Hepatocyte (in vitro differentiated cells): ENCODE data around the gene ATP13A3. TPM values are rescaled to one million over a fixed set of nuclear protein-coding genes. Genes with fewer than 3 reads are reported as not detected.
"Not testable (repeated sequence)": the region's sequence is repeated elsewhere in the genome, so short reads cannot be mapped to it uniquely, and the experiment has no call there.

Experiments
- DNase-seq: peaks from one replicate; pipeline ENCODE4 v3.0.0-alpha.2; 2016; ENCODE audit warnings: low spot score
- H2AFZ ChIP-seq: fragments of 200-600 bp; sonication (generic); 2 replicates; pipeline ENCODE4 v1.6.0; 2016; ENCODE audit warnings: antibody characterized with exemption, mild to moderate bottlenecking
- H3K27ac ChIP-seq: fragments of 200-600 bp; sonication (generic); 2 replicates; pipeline ENCODE4 v1.5.1; 2016; ENCODE audit warnings: mild to moderate bottlenecking
- H3K27me3 ChIP-seq: fragments of 200-600 bp; sonication (generic); 2 replicates; pipeline ENCODE4 v1.6.1; 2016
- H3K36me3 ChIP-seq: fragments of 200-600 bp; sonication (generic); replicated peaks from 2 replicates; pipeline ENCODE4 v1.5.1; 2016; ENCODE audit warnings: low read depth; ENCODE audit not compliant: insufficient read depth
- H3K4me1 ChIP-seq: fragments of 200-600 bp; sonication (generic); 2 replicates; pipeline ENCODE4 v1.5.1; 2016; ENCODE audit warnings: mild to moderate bottlenecking, moderate library complexity; ENCODE audit not compliant: insufficient read depth
- H3K4me2 ChIP-seq: fragments of 200-600 bp; sonication (generic); 2 replicates; pipeline ENCODE4 v1.6.0; 2016
- H3K4me3 ChIP-seq: fragments of 200-600 bp; sonication (generic); 2 replicates; pipeline ENCODE4 v1.5.1; 2016; ENCODE audit warnings: mild to moderate bottlenecking
- H3K79me2 ChIP-seq: fragments of 200-600 bp; sonication (generic); 2 replicates; pipeline ENCODE4 v1.6.0; 2017; ENCODE audit warnings: mild to moderate bottlenecking
- H3K9me2 ChIP-seq: fragments of 200-600 bp; sonication (generic); replicated peaks from 2 replicates; pipeline ENCODE4 v1.6.0; 2017; ENCODE audit warnings: mild to moderate bottlenecking; ENCODE audit not compliant: insufficient read depth
- H3K9me3 ChIP-seq: fragments of 200-600 bp; sonication (generic); 2 replicates; pipeline ENCODE4 v1.5.1; 2016; ENCODE audit warnings: low read depth, mild to moderate bottlenecking
- H4K20me1 ChIP-seq: fragments of 200-600 bp; sonication (generic); 2 replicates; pipeline ENCODE4 v1.6.0; 2016; ENCODE audit warnings: mild to moderate bottlenecking; ENCODE audit not compliant: insufficient read depth, poor library complexity, severe bottlenecking
- EZH2 ChIP-seq: fragments of 200-600 bp; sonication (generic); IDR thresholded peaks from 2 replicates; pipeline ENCODE4 v1.6.1; 2016; ENCODE audit warnings: antibody characterized with exemption, mild to moderate bottlenecking, borderline replicate concordance
- EZH2phosphoT487 ChIP-seq: fragments of 200-600 bp; sonication (generic); IDR thresholded peaks from one replicate; pipeline ENCODE4 v1.6.1; 2018; ENCODE audit warnings: antibody characterized with exemption, mild to moderate bottlenecking, low read depth, moderate library complexity; ENCODE audit not compliant: unreplicated experiment, severe bottlenecking
- WGBS: methylation state at CpG from one replicate; pipeline ENCODE4 v1.1.6; 2016; ENCODE audit warnings: low lambda C conversion rate; ENCODE audit errors: missing lambda C conversion rate; 5-methylcytosine and 5-hydroxymethylcytosine counted together
- polyA plus RNA-seq: library from polyadenylated mRNA; unstranded; fragments of >200 nt; fragmentation: Nextera tagmentation; extraction: Ambion mirVana; gene quantifications from 2 replicates; pipeline ENCODE4 v1.2.1, GENCODE V29; 2016
- total RNA-seq: library from RNA; depleted of rRNA; stranded (reverse); fragments of >200 nt; gene quantifications from 2 replicates; pipeline ENCODE4 v1.2.3, GENCODE V29; 2014
- TF ChIP-seq, protein P1 (sequence below): fragments of 200-600 bp; sonication (generic); IDR thresholded peaks from 2 replicates; pipeline ENCODE4 v1.5.1; 2016; ENCODE audit warnings: antibody characterized with exemption, mild to moderate bottlenecking; ENCODE audit not compliant: poor library complexity

The ATP13A3 gene
- total and polyA plus RNA-seq, 2 experiments from 2014 or later, result 18.3 to 131 TPM

DNA sequence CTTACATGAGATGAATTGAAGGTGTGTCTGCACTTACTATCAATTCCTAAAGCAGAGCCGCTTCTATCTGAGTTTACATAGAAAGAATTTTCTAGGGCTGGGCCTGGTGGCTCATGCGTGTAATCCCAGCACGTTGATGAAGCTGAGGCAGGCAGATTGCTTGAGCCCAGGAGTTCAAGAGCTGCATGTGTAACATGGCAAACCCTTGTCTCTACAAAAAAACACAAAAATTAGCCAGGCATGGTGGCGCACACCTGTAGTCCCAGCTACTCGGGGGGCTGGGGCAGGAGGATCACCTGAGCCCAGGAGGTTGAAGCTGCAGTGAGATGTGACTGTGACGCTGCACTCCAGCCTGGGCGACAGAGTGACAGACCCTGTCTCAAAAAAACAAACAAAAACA, 18.1 kb upstream of the ATP13A3 start:
- WGBS, result 91% methylated on average over 7 of the region's 7 CpGs
- no peaks in the 10 kb centered on the region for H3K36me3 ChIP-seq
- no peaks in the 10 kb centered on the region for H3K9me3 ChIP-seq
- TF ChIP-seq, protein P1, sequence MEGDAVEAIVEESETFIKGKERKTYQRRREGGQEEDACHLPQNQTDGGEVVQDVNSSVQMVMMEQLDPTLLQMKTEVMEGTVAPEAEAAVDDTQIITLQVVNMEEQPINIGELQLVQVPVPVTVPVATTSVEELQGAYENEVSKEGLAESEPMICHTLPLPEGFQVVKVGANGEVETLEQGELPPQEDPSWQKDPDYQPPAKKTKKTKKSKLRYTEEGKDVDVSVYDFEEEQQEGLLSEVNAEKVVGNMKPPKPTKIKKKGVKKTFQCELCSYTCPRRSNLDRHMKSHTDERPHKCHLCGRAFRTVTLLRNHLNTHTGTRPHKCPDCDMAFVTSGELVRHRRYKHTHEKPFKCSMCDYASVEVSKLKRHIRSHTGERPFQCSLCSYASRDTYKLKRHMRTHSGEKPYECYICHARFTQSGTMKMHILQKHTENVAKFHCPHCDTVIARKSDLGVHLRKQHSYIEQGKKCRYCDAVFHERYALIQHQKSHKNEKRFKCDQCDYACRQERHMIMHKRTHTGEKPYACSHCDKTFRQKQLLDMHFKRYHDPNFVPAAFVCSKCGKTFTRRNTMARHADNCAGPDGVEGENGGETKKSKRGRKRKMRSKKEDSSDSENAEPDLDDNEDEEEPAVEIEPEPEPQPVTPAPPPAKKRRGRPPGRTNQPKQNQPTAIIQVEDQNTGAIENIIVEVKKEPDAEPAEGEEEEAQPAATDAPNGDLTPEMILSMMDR, result no peak
- TF ChIP-seq EZH2, result no peak
- TF ChIP-seq EZH2phosphoT487, result no peak
- no peaks in the 10 kb centered on the region for H3K4me1 ChIP-seq
- H3K27me3 ChIP-seq, result no peaks in the 10 kb centered on the region
- H3K4me3 ChIP-seq, result no peak overlapping the region
- DNase-seq, result no peak
- no peaks in the 10 kb centered on the region for H4K20me1 ChIP-seq
- no peak overlapping the region for H2AFZ ChIP-seq
- no peak overlapping the region for H3K27ac ChIP-seq
- H3K9me2 ChIP-seq, result no peaks in the 10 kb centered on the region
- no peaks in the 10 kb centered on the region for H3K79me2 ChIP-seq
- H3K4me2 ChIP-seq, result no peak overlapping the region

DNA sequence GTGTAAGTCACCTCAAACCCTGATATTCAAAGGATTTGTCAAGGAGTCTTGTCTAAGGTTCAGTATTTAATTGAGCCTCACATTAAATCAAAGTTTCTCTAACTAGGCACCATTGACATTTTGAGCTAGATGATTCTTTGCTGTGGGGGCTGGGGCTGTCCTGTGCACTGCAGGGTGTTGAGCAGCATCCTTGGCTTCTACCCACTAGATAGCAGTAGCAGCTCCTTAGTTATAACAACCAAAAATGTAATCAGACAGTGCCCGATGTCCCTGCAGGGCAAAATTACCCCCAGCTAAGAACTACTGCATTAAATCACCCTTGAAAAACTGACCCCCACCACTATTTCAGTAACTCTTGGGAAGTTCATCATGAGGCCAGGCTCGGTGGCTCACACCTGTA, 17.3 kb upstream of the ATP13A3 start:
- H3K9me3 ChIP-seq, result no peaks in the 10 kb centered on the region
- no peaks in the 10 kb centered on the region for H3K79me2 ChIP-seq
- 98% methylated on average over 2 of the region's 2 CpGs for WGBS
- no peak overlapping the region for H3K27ac ChIP-seq
- no peak for DNase-seq
- H3K9me2 ChIP-seq, result no peaks in the 10 kb centered on the region
- H4K20me1 ChIP-seq, result no peaks in the 10 kb centered on the region
- no peak overlapping the region for H3K4me3 ChIP-seq
- no peaks in the 10 kb centered on the region for H3K36me3 ChIP-seq
- no peak for TF ChIP-seq EZH2
- no peak for TF ChIP-seq EZH2phosphoT487
- TF ChIP-seq, protein P1, result no peak
- H3K27me3 ChIP-seq, result no peaks in the 10 kb centered on the region
- no peak overlapping the region for H3K4me2 ChIP-seq
- no peaks in the 10 kb centered on the region for H3K4me1 ChIP-seq
- no peak overlapping the region for H2AFZ ChIP-seq

DNA sequence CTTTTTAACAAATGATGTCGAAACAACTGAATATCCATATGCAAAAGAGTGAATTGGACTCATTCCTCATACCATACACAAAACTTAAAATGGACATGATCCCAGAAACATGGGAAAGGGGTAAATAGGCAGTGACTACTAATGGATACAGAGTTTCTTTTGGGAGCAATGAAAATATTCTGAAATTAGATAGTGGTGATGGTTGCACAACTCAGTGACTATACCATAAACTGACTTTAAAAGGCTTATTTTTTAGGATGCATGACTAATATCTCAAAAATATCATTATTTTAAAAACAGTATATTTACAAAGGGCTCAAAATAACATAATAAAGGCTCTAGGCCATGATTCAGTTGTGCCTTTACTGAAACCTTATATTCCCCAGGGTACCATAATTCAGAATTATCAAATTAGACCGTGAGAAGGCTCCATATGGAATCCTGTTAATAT, 16.3 kb upstream of the ATP13A3 start:
- no peak for TF ChIP-seq EZH2
- no peak for TF ChIP-seq EZH2phosphoT487
- TF ChIP-seq, protein P1, result no peak
- Histone ChIP-seq H4K20me1 (no peaks in the 10 kb centered on the region), H3K4me1 (peaks cover 5% of the 10 kb centered on the region), H2AFZ (no peak overlapping the region), H3K36me3 (no peaks in the 10 kb centered on the region), H3K9me2 (no peaks in the 10 kb centered on the region), H3K79me2 (no peaks in the 10 kb centered on the region), H3K27ac (no peak overlapping the region), H3K27me3 (no peaks in the 10 kb centered on the region), H3K4me2 (no peak overlapping the region), H3K4me3 (no peak overlapping the region), H3K9me3 (no peaks in the 10 kb centered on the region)
- 91% methylated on average over 2 of the region's 2 CpGs for WGBS
- no peak for DNase-seq

DNA sequence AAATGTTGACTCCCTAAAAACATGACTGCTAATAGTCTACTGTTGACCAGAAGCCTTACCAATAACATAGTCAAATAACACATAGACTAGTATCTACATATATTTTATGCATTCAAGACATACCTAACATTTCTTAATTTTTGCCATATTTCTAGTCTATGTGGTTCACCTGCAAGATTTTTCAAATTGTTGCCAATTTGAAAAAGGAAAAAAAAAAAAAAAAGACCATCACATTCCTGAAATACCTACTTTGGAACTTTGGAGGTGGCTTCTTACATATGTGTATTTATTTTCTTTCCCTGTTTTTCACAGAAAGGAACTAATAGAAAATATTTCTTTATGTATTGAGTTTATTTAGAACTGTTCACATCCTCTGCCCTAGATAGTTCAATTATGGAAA, 13.4 kb upstream of the ATP13A3 start:
- Histone ChIP-seq H3K4me1 (peaks cover 26% of the 10 kb centered on the region), H3K9me2 (no peaks in the 10 kb centered on the region), H3K9me3 (no peaks in the 10 kb centered on the region), H3K4me3 (no peak overlapping the region), H4K20me1 (no peaks in the 10 kb centered on the region), H3K4me2 (no peak overlapping the region), H3K36me3 (no peaks in the 10 kb centered on the region), H3K27ac (no peak overlapping the region), H3K27me3 (no peaks in the 10 kb centered on the region), H2AFZ (no peak overlapping the region), H3K79me2 (no peaks in the 10 kb centered on the region)
- no peak for DNase-seq
- TF ChIP-seq, protein P1, result no peak
- TF ChIP-seq EZH2 (no peak), EZH2phosphoT487 (no peak)

DNA sequence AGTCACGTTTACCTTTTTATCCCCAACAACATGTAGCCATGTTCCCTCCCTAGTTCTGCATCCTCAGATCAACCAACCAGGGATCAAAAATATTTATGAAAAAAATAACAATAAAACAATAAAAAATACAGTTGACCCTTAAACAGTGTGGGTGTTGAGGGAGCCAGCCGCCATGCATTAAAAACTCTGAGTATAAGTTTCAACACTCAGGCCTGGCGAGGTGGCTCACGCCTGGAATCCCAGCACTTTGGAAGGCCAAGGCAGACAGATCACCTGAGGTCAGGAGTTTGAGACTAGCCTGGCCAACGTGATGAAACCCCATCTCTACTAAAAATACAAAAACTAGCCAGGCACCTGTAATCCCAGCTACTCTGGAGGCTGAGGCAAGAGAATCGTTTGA, 12.7 kb upstream of the ATP13A3 start:
- H3K9me3 ChIP-seq, H4K20me1 ChIP-seq, H2AFZ ChIP-seq, H3K27me3 ChIP-seq, DNase-seq, H3K4me3 ChIP-seq, H3K4me2 ChIP-seq, H3K27ac ChIP-seq, H3K79me2 ChIP-seq, H3K36me3 ChIP-seq, H3K9me2 ChIP-seq: not testable (repeated sequence)
- peaks cover 28% of the 10 kb centered on the region for H3K4me1 ChIP-seq
- WGBS, result 88% methylated on average over 6 of the region's 6 CpGs
